SKM-1 treated with dmso at 0.1 percent for 144 hours (cell line): ENCODE measurements around the gene ERCC8.

ENCODE experiments used
- DNase-seq: peaks from one replicate; lab custom pipeline; 2025; ENCODE audit not compliant: unreplicated experiment; lab: John Stamatoyannopoulos, UW

The ERCC8 gene

DNA sequence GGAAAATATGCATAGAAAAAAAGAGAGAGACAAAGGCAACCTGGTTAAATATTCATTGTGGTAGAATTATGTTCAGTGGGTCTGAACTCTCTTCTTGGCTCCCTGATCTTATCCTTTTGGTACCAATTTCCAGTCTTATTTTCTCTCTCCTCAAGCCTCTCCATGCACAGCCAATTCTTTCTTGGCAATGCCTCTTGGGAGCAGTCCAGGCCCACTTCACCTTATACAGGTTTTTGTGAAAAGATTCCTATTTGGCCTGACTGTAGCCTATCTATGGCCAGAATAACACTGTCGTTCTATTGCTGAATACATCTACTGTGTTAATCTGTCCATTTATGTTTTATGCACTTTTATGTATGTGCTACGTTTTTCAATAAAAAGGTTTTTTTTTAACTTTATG is 103.5 kb downstream of the ERCC8 start:
- DNase-seq, result no peak

DNA sequence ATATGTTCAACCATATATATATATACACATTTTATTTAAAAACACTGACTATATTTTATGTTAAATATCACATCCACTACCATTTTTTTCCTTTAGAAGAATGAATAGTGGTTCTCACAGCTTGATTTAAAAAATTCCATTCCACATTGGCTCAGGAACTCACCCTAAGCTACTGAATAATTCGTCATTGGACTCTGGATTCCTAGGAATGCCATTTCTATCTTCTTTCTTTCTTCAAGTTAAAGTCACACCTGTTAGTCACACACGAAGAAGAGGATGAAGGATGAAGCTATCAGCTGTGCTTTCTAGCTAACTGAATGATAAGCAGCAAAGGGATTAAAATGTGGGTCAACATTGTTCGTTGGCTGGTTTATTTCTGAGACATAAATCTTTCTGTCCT is 108.7 kb downstream of the ERCC8 start:
- DNase-seq, result no peak

DNA sequence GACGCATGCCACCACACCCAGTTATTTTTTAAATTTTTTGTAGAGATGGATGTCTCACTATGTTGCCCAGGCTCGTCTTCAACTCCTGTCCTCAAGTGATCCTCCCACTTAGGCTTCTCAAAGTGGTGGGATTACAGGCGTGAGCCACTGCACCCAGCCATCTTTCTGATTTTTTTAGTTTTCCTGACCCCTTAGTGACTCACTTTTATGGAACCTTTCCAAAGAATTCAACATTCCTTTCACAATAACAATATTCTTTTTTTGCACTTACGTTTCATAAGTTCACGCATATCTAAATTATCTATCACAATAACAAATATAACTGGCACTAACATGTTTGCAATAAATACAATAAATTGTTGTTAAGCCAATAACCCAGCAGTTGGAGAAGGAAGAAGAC is 109.3 kb downstream of the ERCC8 start:
- no peak for DNase-seq

- no peak for DNase-seq
These were observed 111.3 kb downstream of the ERCC8 start for GRCh38 chr5:60833520-60833919.

DNA sequence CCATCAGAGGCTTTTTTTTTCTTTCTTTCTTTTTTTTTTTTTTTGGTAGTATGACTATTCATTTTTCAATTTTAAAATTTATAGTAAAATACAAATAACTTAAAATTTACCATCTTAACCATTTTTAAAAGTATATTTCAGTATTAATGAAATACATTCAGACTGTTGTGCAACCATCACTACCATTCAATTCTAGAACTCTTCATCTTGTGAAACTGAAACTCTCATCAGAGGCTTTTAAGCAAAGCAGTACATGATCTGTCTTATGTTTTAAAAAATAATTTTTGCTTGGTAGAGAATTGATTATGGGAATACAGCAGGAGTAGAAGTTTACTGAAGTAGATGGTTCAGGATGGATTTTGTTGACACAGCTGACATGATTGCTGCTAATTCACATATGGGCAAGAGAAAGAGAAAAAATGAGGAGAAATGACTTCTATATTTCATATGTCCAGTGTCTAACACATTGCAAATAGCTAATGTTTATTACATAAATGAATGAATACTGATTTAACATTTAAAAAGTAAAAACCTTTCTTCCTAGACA is 114.2 kb downstream of the ERCC8 start:
- no peak for DNase-seq

DNA sequence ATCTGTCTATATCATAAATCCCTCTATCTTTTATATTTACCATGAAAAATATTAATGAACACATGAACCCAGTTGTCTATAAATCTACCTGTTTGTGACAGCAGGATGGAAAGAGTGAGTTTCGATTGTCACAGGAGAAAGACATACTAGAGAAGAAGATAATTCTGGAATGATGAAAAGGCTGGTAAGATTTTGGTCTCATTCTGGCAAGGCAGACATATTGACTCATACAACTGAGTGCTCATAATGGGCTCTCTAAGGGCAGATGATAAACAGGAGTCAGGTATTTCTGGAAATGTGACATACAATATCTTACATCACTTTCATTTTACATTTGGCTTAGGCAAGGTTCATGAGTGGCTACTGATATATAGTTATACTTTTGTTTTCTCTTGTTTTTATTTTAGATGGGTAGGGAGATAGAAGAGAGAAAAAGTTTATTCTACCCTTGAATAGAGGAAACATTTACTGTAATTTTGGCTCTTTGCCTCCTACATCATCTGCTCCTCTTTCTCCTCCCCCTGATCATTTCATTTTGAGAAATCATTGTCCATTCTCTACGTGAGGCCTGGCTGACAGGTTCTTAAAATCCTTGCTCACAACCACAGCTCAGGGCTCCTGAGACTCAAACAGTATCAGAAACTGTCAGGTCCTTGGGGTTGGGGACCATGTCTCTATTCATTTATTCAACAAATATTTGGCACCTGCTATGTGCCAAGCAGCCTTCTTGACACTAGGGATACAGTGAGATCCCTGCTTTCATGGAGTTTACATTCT is 115.2 kb downstream of the ERCC8 start:
- DNase-seq, result no peak

DNA sequence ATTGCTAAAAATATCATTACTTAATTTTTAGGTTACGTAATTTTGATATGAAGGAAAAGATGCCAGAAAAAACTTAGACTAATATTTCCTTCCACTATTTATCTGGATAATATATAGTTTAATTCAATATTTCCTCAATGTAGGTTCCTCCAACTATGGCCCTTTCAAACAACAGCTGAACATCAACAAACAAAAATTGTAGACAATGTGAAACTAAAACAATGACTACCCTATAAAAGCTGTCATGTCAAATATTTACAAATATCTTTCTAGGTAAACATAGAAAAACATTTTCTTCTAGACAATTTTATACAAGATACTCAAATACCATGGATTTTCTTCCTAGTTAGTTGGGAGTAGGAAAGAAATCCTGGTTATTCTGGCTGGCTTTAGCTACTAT is 117.7 kb downstream of the ERCC8 start:
- no peak for DNase-seq

DNA sequence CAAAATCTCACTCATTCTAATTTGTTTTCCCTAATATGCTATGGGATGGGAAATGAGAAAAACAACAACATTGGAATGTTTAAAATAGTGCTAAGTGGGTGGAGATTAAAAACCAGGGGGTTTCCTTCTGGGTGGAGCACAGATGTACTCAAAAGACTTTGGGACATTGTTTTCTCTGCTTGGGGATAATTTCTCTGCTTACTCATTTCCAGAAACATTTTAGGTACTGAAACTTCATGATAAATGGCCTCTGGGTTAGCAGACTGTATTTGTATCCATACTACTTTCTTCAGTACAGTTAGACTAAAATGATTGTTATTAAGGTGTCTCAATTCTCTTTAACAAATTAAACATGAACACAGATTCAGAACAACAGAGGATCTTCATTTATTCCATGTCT is 118.2 kb downstream of the ERCC8 start:
- DNase-seq, result no peak
